ENCODE results near the gene TSC2.
"Not testable (repeated sequence)": the region's sequence is repeated elsewhere in the genome, so short reads cannot be mapped to it uniquely, and the experiment has no call there.

Gene TSC2

GRCh38 chr16:2124377-2124693, 76.5 kb downstream of the TSC2 start:
- DNase-seq, result not testable (repeated sequence)

DNA sequence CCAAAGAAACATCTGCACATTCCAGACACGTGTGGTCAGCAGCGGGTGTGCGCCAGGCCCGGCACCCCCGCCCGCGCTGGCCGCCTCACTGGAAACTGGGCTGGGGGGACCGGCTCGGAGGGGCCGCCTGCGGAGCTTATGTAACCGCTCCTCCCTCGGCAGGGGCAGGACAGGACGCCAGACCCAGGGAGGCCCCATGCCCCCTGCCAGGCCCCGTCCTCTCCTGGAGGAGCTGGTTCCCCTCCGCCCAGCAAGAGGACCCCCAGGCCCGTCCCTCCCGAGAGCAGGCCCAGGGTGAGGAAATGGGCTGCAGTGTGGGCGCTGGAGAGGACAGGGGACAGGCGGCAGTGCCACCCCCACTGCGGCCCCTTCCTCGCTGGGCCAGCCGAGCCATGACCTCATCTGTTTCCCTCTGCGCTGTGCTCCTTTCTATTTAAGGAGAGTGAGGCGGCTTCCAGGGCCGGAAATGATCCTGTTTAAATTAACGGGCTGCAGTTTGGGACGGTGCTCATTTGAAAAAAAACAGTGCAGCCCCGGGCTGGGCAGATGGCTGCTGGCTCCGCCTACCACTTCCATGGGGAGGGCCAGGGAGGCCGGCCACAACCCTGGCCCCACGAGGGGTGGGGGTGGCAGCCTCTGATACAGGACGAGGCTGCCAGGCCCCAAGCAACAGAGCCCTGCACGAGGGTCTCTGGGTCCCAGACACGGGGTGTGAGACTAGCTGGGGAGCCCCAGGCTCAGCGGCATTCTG, 77.1 kb downstream of the TSC2 start:
- peak; percentile 52 to 68 for DNase-seq

GRCh38 chr16:2125609-2126008, 77.8 kb downstream of the TSC2 start:
- DNase-seq, result not testable (repeated sequence)

GRCh38 chr16:2126161-2126743, 78.5 kb downstream of the TSC2 start:
- not testable (repeated sequence) for DNase-seq

DNA sequence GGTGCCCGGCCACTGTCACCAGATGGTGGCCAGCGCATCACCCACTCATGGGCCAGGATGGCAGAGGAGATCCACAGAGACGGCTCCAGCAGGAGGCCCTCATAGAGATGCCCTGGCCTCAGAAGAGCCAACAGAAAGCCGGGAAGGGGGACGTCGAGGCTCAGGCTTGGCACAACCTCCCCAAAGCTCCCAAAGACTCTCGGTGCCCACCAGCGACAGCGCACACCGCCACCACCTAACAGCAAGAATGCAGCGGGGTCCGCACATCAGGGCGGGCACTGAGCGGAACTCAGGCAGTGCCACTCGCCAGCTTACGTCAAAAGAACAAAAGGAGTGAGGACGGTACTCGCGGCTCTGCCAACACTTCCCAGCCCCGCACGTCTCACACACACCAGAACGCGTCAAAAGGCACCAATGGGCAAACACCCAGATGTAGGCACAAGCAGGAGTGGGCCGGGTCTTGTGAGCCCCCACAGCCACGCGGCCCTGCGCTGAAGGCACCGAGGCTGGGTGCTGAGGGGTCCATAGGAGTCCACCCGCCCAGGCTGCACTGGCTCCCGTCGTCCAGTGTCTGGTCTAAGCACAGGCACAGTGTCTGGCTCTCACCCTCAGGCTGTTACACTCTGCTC, 79.3 kb downstream of the TSC2 start:
- DNase-seq, result not testable (repeated sequence)

- DNase-seq, result peak; percentile 40 to 52
Observed at GRCh38 chr16:2127630-2128280, 80.0 kb downstream of the TSC2 start.

GRCh38 chr16:2129251-2129650, 81.5 kb downstream of the TSC2 start:
- DNase-seq, result not testable (repeated sequence)

DNA sequence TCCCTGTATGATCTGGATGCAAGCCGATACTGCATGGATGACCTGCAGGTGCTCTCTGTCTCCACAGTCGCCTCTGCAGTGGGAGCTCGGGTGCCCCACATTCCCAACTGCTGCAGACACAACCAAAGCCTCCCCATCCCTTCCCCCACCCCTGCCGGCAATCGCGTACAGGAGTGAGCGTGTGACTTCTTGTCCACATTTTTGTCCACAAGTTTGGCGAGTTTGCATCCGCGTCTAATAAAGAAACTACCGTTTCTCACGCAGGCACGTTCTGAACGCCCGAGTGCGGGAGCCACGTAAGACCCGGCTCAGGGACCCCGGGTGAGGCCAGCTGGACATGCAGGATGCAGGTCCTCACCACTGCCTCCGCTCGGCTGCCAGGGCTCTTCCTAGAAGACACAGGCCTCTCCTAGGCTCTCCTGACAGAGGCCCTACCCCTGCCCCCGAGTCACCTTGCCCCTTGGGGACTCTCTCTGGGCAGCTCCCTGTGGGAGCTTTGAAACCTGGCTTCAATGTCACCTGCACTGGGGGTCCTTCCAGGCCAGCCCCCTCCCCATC, 82.2 kb downstream of the TSC2 start:
- not testable (repeated sequence) for DNase-seq

DNA sequence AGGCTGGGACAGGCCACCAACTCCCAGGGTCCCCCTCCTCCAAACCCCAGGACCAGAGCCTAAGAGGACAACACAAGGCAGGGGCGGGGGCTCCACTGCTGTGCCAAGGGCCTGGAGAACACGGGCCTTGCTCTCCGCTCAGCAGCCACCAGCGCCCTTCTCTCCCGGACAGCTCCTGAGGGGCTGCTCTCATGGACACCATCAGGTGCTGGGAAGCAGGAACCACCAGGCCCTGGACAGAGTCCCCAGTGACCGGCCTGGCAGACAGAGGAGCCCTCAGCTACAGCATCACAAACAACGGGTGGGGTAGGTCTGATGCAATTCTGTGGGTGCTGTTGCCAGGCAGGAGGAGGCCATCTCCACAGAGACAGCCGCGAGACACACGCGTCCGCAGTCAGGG, 86.0 kb downstream of the TSC2 start:
- not testable (repeated sequence) for DNase-seq

- not testable (repeated sequence) for DNase-seq
Observed at GRCh38 chr16:2135071-2135470, 87.3 kb downstream of the TSC2 start.

- DNase-seq, result peak; percentile 82 to 86
Observed at GRCh38 chr16:2135770-2136490, 88.1 kb downstream of the TSC2 start, which contains the start of gene PKD1. Gene PKD1 (minus strand): TSS chr16:2135898. CDS start chr16:2135689, 209 bp downstream.
